Measurements from ENCODE around the gene CFAP99. TPM values are rescaled to one million over a fixed set of nuclear protein-coding genes. Genes with fewer than 3 reads are reported as not detected.

Gene CFAP99
- total and polyA plus RNA-seq, 2 of the 8 experiments (the other 6 are each of a cell fraction or from before 2014, with no cell fraction given): not detected

DNA sequence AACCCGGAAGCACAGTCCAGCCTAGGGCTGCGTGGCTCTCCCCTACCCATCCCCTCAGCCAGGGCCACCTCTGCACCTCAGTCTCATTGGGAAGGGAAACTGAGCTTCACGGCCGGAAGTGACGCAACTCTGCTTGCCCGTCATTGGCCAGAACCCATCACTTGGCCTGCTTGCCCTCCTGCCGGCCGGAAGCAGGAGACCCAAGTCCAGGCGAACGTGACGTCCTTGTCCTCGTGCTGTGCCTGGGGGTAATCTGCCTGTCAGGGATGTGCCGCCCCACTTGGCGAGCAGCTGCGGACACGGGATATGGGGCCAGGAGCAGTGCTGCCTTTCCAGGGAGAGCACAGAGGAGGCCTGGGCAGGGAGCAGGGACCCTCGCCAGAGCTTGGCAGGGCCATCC, 31.5 kb upstream of the CFAP99 start:
- Histone ChIP-seq H4K5ac (ENCODE audit: insufficient read length, low read depth, low read length) (no peak overlapping the region), H3K4me3 (ENCODE audit: extremely low read depth in 1 of 4, insufficient read depth in 2 of 4, low read depth in 3 of 4, low read length in 4 of 4) (no peak overlapping the region), H3K9ac (replicated peaks in 1 of 4; ENCODE audit: extremely low read depth in 1 of 4, low read depth in 3 of 4, low read length in 3 of 4) (no peak overlapping the region), H3K27me3 (replicated peaks in 1 of 4; ENCODE audit: control insufficient read depth in 3 of 4, extremely low read depth in 1 of 4, insufficient read depth in 3 of 4, low read length in 3 of 4) (no peaks in the 10 kb centered on the region), H2BK15ac (ENCODE audit: low read length) (no peak overlapping the region), H3K27ac (ENCODE audit: low read depth, low read length) (no peak overlapping the region), H3K23ac (ENCODE audit: insufficient read length) (no peak overlapping the region), H3K4me2 (ENCODE audit: insufficient read depth in 1 of 2, low read depth in 2 of 2, low read length in 2 of 2) (no peak overlapping the region), H3K4me1 (replicated peaks in 1 of 4; ENCODE audit: control insufficient read depth in 3 of 4, insufficient read depth in 4 of 4, low read length in 3 of 4) (peaks cover 0 to 18% (median 4%) of the 10 kb centered on the region in 4 experiments; a peak in 4 of 7 replicates), H2BK20ac (ENCODE audit: low read length) (no peak overlapping the region), H4K91ac (replicated peaks; ENCODE audit: insufficient read length, low read length) (no peak overlapping the region), H3K79me1 (ENCODE audit: low read depth, low read length) (no peaks in the 10 kb centered on the region; the same call in 1 of the 2 replicates), H3K4ac (replicated peaks; ENCODE audit: insufficient read length, low read depth, low read length) (no peak overlapping the region), H3K14ac (ENCODE audit: insufficient read length) (no peak overlapping the region), H2BK12ac (ENCODE audit: low read depth, low read length) (no peak overlapping the region), H3K18ac (ENCODE audit: extremely low read depth, low read length) (no peak overlapping the region), H2BK120ac (replicated peaks; ENCODE audit: low read depth, low read length) (no peak overlapping the region), H3K23me2 (ENCODE audit: low read depth, low read length) (peaks cover 2% of the 10 kb centered on the region; the same call in 1 of the 2 replicates), H4K20me1 (replicated peaks in 1 of 2; ENCODE audit: control insufficient read depth in 1 of 2, insufficient read depth in 2 of 2, low read length in 2 of 2) (no peaks in the 10 kb centered on the region), H3K36me3 (ENCODE audit: control insufficient read depth in 2 of 4, insufficient read depth in 4 of 4, low read length in 3 of 4) (no peaks in the 10 kb centered on the region), H2AK5ac (ENCODE audit: low read depth, low read length) (no peak overlapping the region), H3K9me3 (ENCODE audit: insufficient read depth in 2 of 2, low read depth in 1 of 2, low read length in 1 of 2) (no peaks in the 10 kb centered on the region), H2BK5ac (ENCODE audit: low read depth, low read length) (no peak overlapping the region), H3K79me2 (ENCODE audit: control insufficient read depth in 1 of 2, insufficient read depth in 2 of 2, low read length in 2 of 2) (no peaks in the 10 kb centered on the region), H2AFZ (ENCODE audit: low read length) (no peak overlapping the region), H3K56ac (replicated peaks; ENCODE audit: insufficient read length, low read depth, low read length) (no peak overlapping the region), H4K8ac (ENCODE audit: extremely low read depth, insufficient read depth, low read length) (no peak overlapping the region; the same call in 1 of the 2 replicates)
- FAIRE-seq: no peak
- no peak for DNase-seq (ENCODE audit: low read depth in 1 of 2, low spot score in 2 of 2)
- WGBS, 2 experiments (ENCODE audit: extremely low coverage in 1 of 2, insufficient coverage in 1 of 2, insufficient read length in 1 of 2, insufficient replicate concordance in 2 of 2, low coverage in 1 of 2, low lambda C conversion rate in 2 of 2, missing lambda C conversion rate in 1 of 2): 96% methylated on average over 15 of the region's 17 CpGs; no CpG with 5 or more reads in 1 of the 2 experiments
- TF ChIP-seq CEBPB (IDR thresholded peaks at IDR 0.05; ENCODE audit: low read depth, low read length) (0 out of 2 replicates have a peak, but pooled peaks have one; percentile 17), RAD21 (IDR thresholded peaks at IDR 0.05 in 1 of 2, conservative IDR thresholded peaks at IDR 0.05 in 1 of 2; ENCODE audit: low read depth in 2 of 2, low read length in 2 of 2) (no peak), SUZ12 (IDR thresholded peaks at IDR 0.05; ENCODE audit: low read length) (no peak), KDM5A (IDR thresholded peaks at IDR 0.05; ENCODE audit: low read length) (no peak), MAFK (IDR thresholded peaks at IDR 0.05; ENCODE audit: low read depth, low read length) (no peak)
- TF ChIP-seq, protein P1, sequence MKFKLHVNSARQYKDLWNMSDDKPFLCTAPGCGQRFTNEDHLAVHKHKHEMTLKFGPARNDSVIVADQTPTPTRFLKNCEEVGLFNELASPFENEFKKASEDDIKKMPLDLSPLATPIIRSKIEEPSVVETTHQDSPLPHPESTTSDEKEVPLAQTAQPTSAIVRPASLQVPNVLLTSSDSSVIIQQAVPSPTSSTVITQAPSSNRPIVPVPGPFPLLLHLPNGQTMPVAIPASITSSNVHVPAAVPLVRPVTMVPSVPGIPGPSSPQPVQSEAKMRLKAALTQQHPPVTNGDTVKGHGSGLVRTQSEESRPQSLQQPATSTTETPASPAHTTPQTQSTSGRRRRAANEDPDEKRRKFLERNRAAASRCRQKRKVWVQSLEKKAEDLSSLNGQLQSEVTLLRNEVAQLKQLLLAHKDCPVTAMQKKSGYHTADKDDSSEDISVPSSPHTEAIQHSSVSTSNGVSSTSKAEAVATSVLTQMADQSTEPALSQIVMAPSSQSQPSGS (IDR thresholded peaks at IDR 0.05; ENCODE audit: low read length): no peak
- POLR2A ChIA-PET (ENCODE audit: partially characterized antibody): no interaction called here
- CTCF ChIA-PET (ENCODE audit: partially characterized antibody): interaction anchor here (0.5 to 3.9 kb wide), 6 partner anchors 12 to 55 kb away, joined by 3 to 13 read pairs (median 4); no protein-coding TSS in a partner anchor

Measured in H1 (cell line).